Measurements from ENCODE around the gene PSMC3.

DNA sequence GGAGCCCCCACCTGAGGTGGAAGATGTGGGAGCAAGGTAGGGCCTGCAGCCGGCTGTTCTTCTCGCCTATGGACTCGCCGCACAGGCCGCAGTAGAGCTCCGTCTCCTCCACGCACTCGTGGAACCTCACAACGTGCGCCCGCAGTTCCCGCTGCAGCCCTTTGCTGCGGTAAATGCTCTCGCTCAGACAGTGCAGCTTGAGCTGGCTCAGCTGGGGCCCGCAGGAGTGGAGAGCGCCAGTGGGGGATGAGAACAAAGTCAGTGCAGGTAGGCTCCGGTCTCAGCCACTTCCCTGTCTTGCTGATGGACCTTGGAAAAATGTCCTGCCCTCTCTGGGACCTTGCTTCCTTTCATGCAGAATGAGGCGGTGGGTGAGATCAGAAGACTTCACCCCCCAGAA lies 12.5 kb upstream of the PSMC3 start:
- TF ChIP-seq SIN3A (IDR thresholded peaks at IDR 0.05; ENCODE audit: borderline replicate concordance, insufficient read depth, low read length) (no peak), POLR2AphosphoS5 (IDR thresholded peaks at IDR 0.05; ENCODE audit: low read depth, low read length) (no peak), TAF1 (IDR thresholded peaks at IDR 0.05; ENCODE audit: borderline replicate concordance, insufficient read depth, low read length) (no peak)
- TF ChIP-seq, protein P1, sequence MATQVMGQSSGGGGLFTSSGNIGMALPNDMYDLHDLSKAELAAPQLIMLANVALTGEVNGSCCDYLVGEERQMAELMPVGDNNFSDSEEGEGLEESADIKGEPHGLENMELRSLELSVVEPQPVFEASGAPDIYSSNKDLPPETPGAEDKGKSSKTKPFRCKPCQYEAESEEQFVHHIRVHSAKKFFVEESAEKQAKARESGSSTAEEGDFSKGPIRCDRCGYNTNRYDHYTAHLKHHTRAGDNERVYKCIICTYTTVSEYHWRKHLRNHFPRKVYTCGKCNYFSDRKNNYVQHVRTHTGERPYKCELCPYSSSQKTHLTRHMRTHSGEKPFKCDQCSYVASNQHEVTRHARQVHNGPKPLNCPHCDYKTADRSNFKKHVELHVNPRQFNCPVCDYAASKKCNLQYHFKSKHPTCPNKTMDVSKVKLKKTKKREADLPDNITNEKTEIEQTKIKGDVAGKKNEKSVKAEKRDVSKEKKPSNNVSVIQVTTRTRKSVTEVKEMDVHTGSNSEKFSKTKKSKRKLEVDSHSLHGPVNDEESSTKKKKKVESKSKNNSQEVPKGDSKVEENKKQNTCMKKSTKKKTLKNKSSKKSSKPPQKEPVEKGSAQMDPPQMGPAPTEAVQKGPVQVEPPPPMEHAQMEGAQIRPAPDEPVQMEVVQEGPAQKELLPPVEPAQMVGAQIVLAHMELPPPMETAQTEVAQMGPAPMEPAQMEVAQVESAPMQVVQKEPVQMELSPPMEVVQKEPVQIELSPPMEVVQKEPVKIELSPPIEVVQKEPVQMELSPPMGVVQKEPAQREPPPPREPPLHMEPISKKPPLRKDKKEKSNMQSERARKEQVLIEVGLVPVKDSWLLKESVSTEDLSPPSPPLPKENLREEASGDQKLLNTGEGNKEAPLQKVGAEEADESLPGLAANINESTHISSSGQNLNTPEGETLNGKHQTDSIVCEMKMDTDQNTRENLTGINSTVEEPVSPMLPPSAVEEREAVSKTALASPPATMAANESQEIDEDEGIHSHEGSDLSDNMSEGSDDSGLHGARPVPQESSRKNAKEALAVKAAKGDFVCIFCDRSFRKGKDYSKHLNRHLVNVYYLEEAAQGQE (IDR thresholded peaks at IDR 0.05; ENCODE audit: insufficient read depth in 1 of 2, low read depth in 2 of 2, low read length in 2 of 2): no peak
